HepG2 (cell line): ENCODE measurements around the gene TUBGCP6. TPM values are rescaled to one million over a fixed set of nuclear protein-coding genes. Genes with fewer than 3 reads are reported as not detected.

Experiments used
- AHR ChIP-seq: IDR thresholded peaks from 2 replicates; pipeline ENCODE4 v1.6.1; 2018; ENCODE audit warnings: missing genetic modification reagents, missing compliant biosample characterization
- HNF4G ChIP-seq, 2 experiments: sonication (generic) in 1 of 2; formaldehyde crosslinking in 1 of 2; IDR thresholded peaks; 2 replicates each; pipeline versions ENCODE4 v1.4.0 to v1.6.1; 2011 to 2020; ENCODE audit warnings: borderline replicate concordance in 2 of 2, low read depth in 2 of 2, mild to moderate bottlenecking in 2 of 2, low read length in 1 of 2, missing genetic modification reagents in 1 of 2, moderate library complexity in 1 of 2
- ISL2 ChIP-seq: sonication (generic); formaldehyde crosslinking; IDR thresholded peaks from 2 replicates; pipeline ENCODE4 v1.5.0; 2020; ENCODE audit warnings: missing genetic modification reagents
- NFYC ChIP-seq: IDR thresholded peaks from 2 replicates; pipeline ENCODE4 v1.6.1; 2016; ENCODE audit warnings: missing genetic modification reagents, missing compliant biosample characterization
- RCOR2 ChIP-seq: IDR thresholded peaks from 2 replicates; pipeline ENCODE4 v1.6.1; 2016; ENCODE audit warnings: missing biosample characterization, missing genetic modification reagents
- RFXANK ChIP-seq: IDR thresholded peaks from 2 replicates; pipeline ENCODE4 v1.6.1; 2016
- SAP130 ChIP-seq: IDR thresholded peaks from 2 replicates; pipeline ENCODE4 v1.6.1; 2016; ENCODE audit warnings: low read depth
- SIN3A ChIP-seq: IDR thresholded peaks from 2 replicates; pipeline ENCODE4 v1.6.1; 2011; ENCODE audit warnings: low read depth, mild to moderate bottlenecking, control low read depth, low read length, borderline replicate concordance
- ZNF543 ChIP-seq: sonication (generic); formaldehyde crosslinking; IDR thresholded peaks from 2 replicates; pipeline ENCODE4 v1.4.0; 2020; ENCODE audit warnings: mild to moderate bottlenecking, missing genetic modification reagents
- ZNF549 ChIP-seq: sonication (generic); formaldehyde crosslinking; IDR thresholded peaks from 2 replicates; pipeline ENCODE4 v1.5.0; 2020; ENCODE audit warnings: missing genetic modification reagents
- ZNF879 ChIP-seq: sonication (generic); formaldehyde crosslinking; IDR thresholded peaks from 2 replicates; pipeline ENCODE4 v1.8.1; 2023; ENCODE audit warnings: missing genetic modification reagents
- polyA plus RNA-seq, 8 experiments: library from polyadenylated mRNA; depleted of rRNA in 3 of 8; stranded (reverse) in 7 of 8; unstranded in 1 of 8; fragments of >200 nt; fragmentation: Illumina TruSeq in 4 of 8; extraction: Trizol in 4 of 8; gene quantifications; 2 replicates each; pipeline versions ENCODE4 v1.2.1 to v1.2.3, GENCODE V29; 2011 to 2016; ENCODE audit warnings: low read depth in 4 of 8, missing spikeins in 1 of 8, mixed read lengths in 1 of 8; ENCODE audit not compliant: insufficient read depth in 1 of 8
- total RNA-seq, 5 experiments: library from RNA; depleted of rRNA; stranded (reverse); fragments of >200 nt; fragmentation: Illumina TruSeq; extraction: Trizol; gene quantifications; 2 replicates each; pipeline ENCODE4 v1.2.3, GENCODE V29; 2016; ENCODE audit warnings: low read depth in 1 of 5
- TF ChIP-seq, protein P1 (sequence below): IDR thresholded peaks from 2 replicates; pipeline ENCODE4 v1.6.1; 2012; ENCODE audit warnings: low read length, improper control_type of control experiment
- TF ChIP-seq, protein P2 (sequence below): sonication (generic); formaldehyde crosslinking; IDR thresholded peaks from 2 replicates; pipeline ENCODE4 v1.5.0; 2020; ENCODE audit warnings: mild to moderate bottlenecking, missing genetic modification reagents
- TF ChIP-seq, protein P3 (sequence below): sonication (generic); formaldehyde crosslinking; IDR thresholded peaks from 2 replicates; pipeline ENCODE4 v1.5.0; 2020; ENCODE audit warnings: mild to moderate bottlenecking, missing genetic modification reagents, borderline replicate concordance

Gene TUBGCP6
- total and polyA plus RNA-seq, 2 of the 13 experiments (the other 11 are each of a cell fraction or from before 2014, with no cell fraction given), result 14.6 to 15.7 TPM

GRCh38 chr22:50200461-50201190, 44.2 kb downstream of the TUBGCP6 start, which contains the start of gene SELENOO (continued):
- TF ChIP-seq, protein P1, sequence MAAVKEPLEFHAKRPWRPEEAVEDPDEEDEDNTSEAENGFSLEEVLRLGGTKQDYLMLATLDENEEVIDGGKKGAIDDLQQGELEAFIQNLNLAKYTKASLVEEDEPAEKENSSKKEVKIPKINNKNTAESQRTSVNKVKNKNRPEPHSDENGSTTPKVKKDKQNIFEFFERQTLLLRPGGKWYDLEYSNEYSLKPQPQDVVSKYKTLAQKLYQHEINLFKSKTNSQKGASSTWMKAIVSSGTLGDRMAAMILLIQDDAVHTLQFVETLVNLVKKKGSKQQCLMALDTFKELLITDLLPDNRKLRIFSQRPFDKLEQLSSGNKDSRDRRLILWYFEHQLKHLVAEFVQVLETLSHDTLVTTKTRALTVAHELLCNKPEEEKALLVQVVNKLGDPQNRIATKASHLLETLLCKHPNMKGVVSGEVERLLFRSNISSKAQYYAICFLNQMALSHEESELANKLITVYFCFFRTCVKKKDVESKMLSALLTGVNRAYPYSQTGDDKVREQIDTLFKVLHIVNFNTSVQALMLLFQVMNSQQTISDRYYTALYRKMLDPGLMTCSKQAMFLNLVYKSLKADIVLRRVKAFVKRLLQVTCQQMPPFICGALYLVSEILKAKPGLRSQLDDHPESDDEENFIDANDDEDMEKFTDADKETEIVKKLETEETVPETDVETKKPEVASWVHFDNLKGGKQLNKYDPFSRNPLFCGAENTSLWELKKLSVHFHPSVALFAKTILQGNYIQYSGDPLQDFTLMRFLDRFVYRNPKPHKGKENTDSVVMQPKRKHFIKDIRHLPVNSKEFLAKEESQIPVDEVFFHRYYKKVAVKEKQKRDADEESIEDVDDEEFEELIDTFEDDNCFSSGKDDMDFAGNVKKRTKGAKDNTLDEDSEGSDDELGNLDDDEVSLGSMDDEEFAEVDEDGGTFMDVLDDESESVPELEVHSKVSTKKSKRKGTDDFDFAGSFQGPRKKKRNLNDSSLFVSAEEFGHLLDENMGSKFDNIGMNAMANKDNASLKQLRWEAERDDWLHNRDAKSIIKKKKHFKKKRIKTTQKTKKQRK, result no peak
- TF ChIP-seq SIN3A (peak; percentile 27; the same call in 1 of the 2 replicates), NFYC (CRISPR knock-in tag) (peak; percentile 93), SAP130 (CRISPR knock-in tag) (peak; percentile 58; the same call in 1 of the 2 replicates), HNF4G (IDR thresholded peaks at IDR 0.05; ENCODE audit: borderline replicate concordance, low read depth, low read length) (no peak), HNF4G (CRISPR knock-in tag; IDR thresholded peaks at IDR 0.05; ENCODE audit: borderline replicate concordance, low read depth) (no peak), RCOR2 (CRISPR knock-in tag) (no peak), ZNF543 (0 out of 2 replicates have a peak, but pooled peaks have one; percentile 43), ZNF879 (no peak), ZNF549 (no peak), AHR (CRISPR knock-in tag) (no peak), ISL2 (no peak), RFXANK (CRISPR knock-in tag) (no peak)
- TF ChIP-seq, protein P2, sequence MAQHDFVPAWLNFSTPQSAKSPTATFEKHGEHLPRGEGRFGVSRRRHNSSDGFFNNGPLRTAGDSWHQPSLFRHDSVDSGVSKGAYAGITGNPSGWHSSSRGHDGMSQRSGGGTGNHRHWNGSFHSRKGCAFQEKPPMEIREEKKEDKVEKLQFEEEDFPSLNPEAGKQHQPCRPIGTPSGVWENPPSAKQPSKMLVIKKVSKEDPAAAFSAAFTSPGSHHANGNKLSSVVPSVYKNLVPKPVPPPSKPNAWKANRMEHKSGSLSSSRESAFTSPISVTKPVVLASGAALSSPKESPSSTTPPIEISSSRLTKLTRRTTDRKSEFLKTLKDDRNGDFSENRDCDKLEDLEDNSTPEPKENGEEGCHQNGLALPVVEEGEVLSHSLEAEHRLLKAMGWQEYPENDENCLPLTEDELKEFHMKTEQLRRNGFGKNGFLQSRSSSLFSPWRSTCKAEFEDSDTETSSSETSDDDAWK (CRISPR knock-in tag), result no peak
- TF ChIP-seq, protein P3, sequence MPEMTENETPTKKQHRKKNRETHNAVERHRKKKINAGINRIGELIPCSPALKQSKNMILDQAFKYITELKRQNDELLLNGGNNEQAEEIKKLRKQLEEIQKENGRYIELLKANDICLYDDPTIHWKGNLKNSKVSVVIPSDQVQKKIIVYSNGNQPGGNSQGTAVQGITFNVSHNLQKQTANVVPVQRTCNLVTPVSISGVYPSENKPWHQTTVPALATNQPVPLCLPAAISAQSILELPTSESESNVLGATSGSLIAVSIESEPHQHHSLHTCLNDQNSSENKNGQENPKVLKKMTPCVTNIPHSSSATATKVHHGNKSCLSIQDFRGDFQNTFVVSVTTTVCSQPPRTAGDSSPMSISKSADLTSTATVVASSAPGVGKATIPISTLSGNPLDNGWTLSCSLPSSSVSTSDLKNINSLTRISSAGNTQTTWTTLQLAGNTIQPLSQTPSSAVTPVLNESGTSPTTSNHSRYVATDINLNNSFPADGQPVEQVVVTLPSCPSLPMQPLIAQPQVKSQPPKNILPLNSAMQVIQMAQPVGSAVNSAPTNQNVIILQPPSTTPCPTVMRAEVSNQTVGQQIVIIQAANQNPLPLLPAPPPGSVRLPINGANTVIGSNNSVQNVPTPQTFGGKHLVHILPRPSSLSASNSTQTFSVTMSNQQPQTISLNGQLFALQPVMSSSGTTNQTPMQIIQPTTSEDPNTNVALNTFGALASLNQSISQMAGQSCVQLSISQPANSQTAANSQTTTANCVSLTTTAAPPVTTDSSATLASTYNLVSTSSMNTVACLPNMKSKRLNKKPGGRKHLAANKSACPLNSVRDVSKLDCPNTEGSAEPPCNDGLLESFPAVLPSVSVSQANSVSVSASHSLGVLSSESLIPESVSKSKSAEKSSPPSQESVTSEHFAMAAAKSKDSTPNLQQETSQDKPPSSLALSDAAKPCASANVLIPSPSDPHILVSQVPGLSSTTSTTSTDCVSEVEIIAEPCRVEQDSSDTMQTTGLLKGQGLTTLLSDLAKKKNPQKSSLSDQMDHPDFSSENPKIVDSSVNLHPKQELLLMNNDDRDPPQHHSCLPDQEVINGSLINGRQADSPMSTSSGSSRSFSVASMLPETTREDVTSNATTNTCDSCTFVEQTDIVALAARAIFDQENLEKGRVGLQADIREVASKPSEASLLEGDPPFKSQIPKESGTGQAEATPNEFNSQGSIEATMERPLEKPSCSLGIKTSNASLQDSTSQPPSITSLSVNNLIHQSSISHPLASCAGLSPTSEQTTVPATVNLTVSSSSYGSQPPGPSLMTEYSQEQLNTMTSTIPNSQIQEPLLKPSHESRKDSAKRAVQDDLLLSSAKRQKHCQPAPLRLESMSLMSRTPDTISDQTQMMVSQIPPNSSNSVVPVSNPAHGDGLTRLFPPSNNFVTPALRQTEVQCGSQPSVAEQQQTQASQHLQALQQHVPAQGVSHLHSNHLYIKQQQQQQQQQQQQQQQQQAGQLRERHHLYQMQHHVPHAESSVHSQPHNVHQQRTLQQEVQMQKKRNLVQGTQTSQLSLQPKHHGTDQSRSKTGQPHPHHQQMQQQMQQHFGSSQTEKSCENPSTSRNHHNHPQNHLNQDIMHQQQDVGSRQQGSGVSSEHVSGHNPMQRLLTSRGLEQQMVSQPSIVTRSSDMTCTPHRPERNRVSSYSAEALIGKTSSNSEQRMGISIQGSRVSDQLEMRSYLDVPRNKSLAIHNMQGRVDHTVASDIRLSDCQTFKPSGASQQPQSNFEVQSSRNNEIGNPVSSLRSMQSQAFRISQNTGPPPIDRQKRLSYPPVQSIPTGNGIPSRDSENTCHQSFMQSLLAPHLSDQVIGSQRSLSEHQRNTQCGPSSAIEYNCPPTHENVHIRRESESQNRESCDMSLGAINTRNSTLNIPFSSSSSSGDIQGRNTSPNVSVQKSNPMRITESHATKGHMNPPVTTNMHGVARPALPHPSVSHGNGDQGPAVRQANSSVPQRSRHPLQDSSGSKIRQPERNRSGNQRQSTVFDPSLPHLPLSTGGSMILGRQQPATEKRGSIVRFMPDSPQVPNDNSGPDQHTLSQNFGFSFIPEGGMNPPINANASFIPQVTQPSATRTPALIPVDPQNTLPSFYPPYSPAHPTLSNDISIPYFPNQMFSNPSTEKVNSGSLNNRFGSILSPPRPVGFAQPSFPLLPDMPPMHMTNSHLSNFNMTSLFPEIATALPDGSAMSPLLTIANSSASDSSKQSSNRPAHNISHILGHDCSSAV (CRISPR knock-in tag), result no peak
